D721Med (cell line): ENCODE results near the gene FBXW5.

Source experiments
- DNase-seq: peaks from one replicate; pipeline ENCODE4 v3.0.0; 2011; ENCODE audit warnings: low spot score; ENCODE audit not compliant: insufficient read length
- FAIRE-seq: peaks from 2 replicates; lab custom pipeline; 2011; peaks lifted over from hg19 to GRCh38; lab: Jason Lieb, UNC
- CTCF ChIP-seq: IDR thresholded peaks from 2 replicates; pipeline ENCODE4 v1.5.1; 2012; ENCODE audit warnings: mild to moderate bottlenecking, control low read depth; ENCODE audit not compliant: insufficient read depth; ENCODE audit errors: missing control alignments

FBXW5 gene

GRCh38 chr9:136900988-136901515, 43.5 kb downstream of the FBXW5 start:
- DNase-seq (no peak), FAIRE-seq (no peak)
- TF ChIP-seq CTCF, result no peak

- FAIRE-seq (no peak), DNase-seq (no peak)
- TF ChIP-seq CTCF, result no peak
Measured at GRCh38 chr9:136900556-136900955, 44.0 kb downstream of the FBXW5 start.

GRCh38 chr9:136899196-136899595, 45.3 kb downstream of the FBXW5 start:
- TF ChIP-seq CTCF, result no peak
- no peak for FAIRE-seq
- DNase-seq, result no peak

- DNase-seq (no peak), FAIRE-seq (no peak)
- TF ChIP-seq CTCF, result no peak
Measured at GRCh38 chr9:136898483-136899100, 45.9 kb downstream of the FBXW5 start.

GRCh38 chr9:136896027-136896426, 48.5 kb downstream of the FBXW5 start:
- DNase-seq, result no peak
- TF ChIP-seq CTCF, result no peak

GRCh38 chr9:136890661-136891060, 53.9 kb downstream of the FBXW5 start:
- TF ChIP-seq CTCF, result no peak
- FAIRE-seq (no peak), DNase-seq (no peak)

More at GRCh38 chr9:136896027-136896426, 48.5 kb downstream of the FBXW5 start:
- FAIRE-seq, result no peak
